ENCODE data around the gene DNAH14.

DNAH14 gene

DNA sequence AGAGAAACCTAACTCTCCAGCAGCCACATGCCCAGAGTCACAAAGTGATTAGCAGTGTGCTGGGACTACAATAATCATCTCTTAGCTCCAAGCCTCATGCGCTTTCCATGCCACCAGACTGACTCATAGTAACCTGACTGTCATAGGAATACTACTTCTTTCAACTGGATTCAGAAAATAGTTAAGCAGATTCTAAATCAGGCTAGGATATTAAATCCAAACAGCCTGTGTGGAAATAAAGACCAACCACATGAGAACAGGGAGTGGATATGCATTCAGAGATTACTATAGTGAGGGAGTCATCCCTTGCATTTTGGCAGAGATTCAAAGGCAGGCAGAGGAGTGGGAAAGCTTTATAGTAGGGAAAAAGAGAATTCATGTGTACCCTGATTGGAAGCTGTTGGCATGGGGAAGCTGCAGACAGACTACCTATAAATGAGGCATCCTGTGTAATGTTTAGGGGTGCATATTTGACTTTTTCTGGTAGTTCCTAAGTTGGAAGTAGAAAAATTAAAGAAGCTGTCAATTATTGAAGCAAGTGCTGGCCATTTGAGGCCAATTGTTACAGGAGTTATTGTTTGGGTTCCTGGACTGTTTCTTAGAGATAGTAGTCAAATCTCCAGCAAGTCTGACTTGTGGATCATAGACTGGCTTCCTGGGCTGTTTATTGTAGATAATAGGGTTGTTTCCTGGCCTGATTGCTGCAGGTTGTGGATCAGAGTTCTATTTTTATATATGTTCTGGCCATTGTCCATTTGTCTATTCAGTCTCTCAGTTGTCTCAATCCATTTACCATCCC is 31.7 kb upstream of the DNAH14 start:
- Histone ChIP-seq H3K4me1 (ENCODE audit: control insufficient read depth, low read depth, low read length) (no peaks in the 10 kb centered on the region), H2BK15ac (replicated peaks; ENCODE audit: low read depth) (no peak overlapping the region), H2BK120ac (ENCODE audit: low read depth, low read length) (no peak overlapping the region), H3K4ac (ENCODE audit: low read depth, low read length) (no peak overlapping the region), H2AK5ac (ENCODE audit: low read length) (no peak overlapping the region), H3K4me3 (ENCODE audit: low read length) (no peak overlapping the region), H3K56ac (ENCODE audit: low read length) (no peak overlapping the region), H3K18ac (ENCODE audit: low read length) (no peak overlapping the region), H3K27ac (ENCODE audit: low read depth, low read length) (no peak overlapping the region), H3K79me1 (ENCODE audit: low read length) (no peaks in the 10 kb centered on the region), H3K9ac (ENCODE audit: low read length) (no peak overlapping the region), H3K4me2 (ENCODE audit: low read length) (no peak overlapping the region), H3K79me2 (ENCODE audit: control insufficient read depth, insufficient read depth, low read length) (no peaks in the 10 kb centered on the region), H3K27me3 (ENCODE audit: insufficient read depth, low read length, poor library complexity) (no peaks in the 10 kb centered on the region), H3K23ac (ENCODE audit: low read length) (no peak overlapping the region), H3K36me3 (ENCODE audit: control insufficient read depth, insufficient read depth, low read length) (no peaks in the 10 kb centered on the region), H2BK5ac (ENCODE audit: low read length) (no peak overlapping the region), H4K5ac (ENCODE audit: low read length) (no peak overlapping the region), H4K8ac (ENCODE audit: low read depth, low read length) (no peak overlapping the region)
- no peak for DNase-seq
- WGBS (ENCODE audit: extremely low coverage, insufficient coverage, low lambda C conversion rate): no CpG with 5 or more reads among the region's 1 CpG

DNA sequence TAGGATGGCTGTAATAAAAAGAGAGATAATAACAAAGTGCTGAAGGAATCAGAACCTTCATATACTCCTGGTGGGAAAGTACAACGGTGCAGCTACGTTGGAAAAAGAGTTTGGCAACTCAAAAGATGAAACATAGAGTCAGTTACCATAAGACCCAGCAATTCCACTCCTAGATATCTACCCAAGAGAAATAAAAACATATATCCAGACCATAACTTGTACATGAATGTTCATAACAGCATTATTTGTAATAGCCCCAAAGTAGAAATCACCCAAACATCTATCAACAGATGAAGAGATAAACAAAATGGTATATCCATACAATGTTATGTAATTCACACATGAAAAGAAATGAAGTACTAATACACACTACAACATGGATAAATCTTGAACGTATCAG is 30.5 kb upstream of the DNAH14 start:
- Histone ChIP-seq H3K18ac (ENCODE audit: low read length) (no peak overlapping the region), H3K9ac (ENCODE audit: low read length) (no peak overlapping the region), H2BK5ac (ENCODE audit: low read length) (no peak overlapping the region), H3K79me1 (ENCODE audit: low read length) (no peaks in the 10 kb centered on the region), H3K56ac (ENCODE audit: low read length) (no peak overlapping the region), H2BK120ac (ENCODE audit: low read depth, low read length) (no peak overlapping the region), H3K23ac (ENCODE audit: low read length) (no peak overlapping the region), H3K27me3 (ENCODE audit: insufficient read depth, low read length, poor library complexity) (no peaks in the 10 kb centered on the region), H3K27ac (ENCODE audit: low read depth, low read length) (no peak overlapping the region), H3K4me1 (ENCODE audit: control insufficient read depth, low read depth, low read length) (no peaks in the 10 kb centered on the region), H4K8ac (ENCODE audit: low read depth, low read length) (no peak overlapping the region), H2BK15ac (replicated peaks; ENCODE audit: low read depth) (no peak overlapping the region), H3K36me3 (ENCODE audit: control insufficient read depth, insufficient read depth, low read length) (no peaks in the 10 kb centered on the region), H3K79me2 (ENCODE audit: control insufficient read depth, insufficient read depth, low read length) (no peaks in the 10 kb centered on the region), H4K5ac (ENCODE audit: low read length) (no peak overlapping the region), H3K4me3 (ENCODE audit: low read length) (no peak overlapping the region), H3K4ac (ENCODE audit: low read depth, low read length) (no peak overlapping the region), H3K4me2 (ENCODE audit: low read length) (no peak overlapping the region), H2AK5ac (ENCODE audit: low read length) (no peak overlapping the region)
- DNase-seq: no peak
- no CpG with 5 or more reads among the region's 3 CpGs for WGBS (ENCODE audit: extremely low coverage, insufficient coverage, low lambda C conversion rate)

DNA sequence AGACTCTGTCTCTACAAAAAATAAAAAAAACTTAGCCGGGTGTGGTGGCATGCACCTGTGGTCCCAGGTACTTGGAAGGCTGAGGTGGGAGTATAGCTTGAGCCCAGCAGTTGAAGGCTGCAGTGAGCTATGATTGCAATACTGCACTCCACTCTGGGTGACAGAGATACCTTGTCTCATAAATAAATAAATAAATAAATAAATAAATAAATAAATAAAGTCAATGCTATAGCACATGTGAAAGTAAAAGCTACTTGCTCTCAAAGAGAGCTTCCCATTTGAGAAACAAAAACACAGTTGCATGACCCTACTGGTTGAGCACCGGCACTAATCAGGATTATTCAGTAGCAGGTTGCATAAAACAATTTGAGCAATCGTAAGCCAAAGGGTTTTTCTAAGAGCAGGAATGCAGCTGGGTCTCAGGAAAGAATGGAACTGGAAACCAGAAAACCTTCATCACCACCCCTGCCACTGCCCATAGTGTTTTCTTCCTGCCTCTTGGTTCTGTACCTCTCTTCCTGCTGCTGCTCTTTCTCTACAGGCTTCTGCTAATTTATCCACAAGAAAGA is 29.3 kb upstream of the DNAH14 start:
- H3K27ac ChIP-seq (ENCODE audit: low read depth, low read length): no peak overlapping the region
- H3K4me3 ChIP-seq (ENCODE audit: low read length): no peak overlapping the region
- no CpG with 5 or more reads among the region's 3 CpGs for WGBS (ENCODE audit: extremely low coverage, insufficient coverage, low lambda C conversion rate)
- DNase-seq: no peak
- H3K9ac ChIP-seq (ENCODE audit: low read length): no peak overlapping the region
- no peak overlapping the region for H3K18ac ChIP-seq (ENCODE audit: low read length)
- H2BK5ac ChIP-seq (ENCODE audit: low read length): no peak overlapping the region
- no peaks in the 10 kb centered on the region for H3K36me3 ChIP-seq (ENCODE audit: control insufficient read depth, insufficient read depth, low read length)
- H3K56ac ChIP-seq (ENCODE audit: low read length): no peak overlapping the region
- H4K8ac ChIP-seq (ENCODE audit: low read depth, low read length): no peak overlapping the region
- H4K5ac ChIP-seq (ENCODE audit: low read length): no peak overlapping the region
- H3K27me3 ChIP-seq (ENCODE audit: insufficient read depth, low read length, poor library complexity): no peaks in the 10 kb centered on the region
- H2BK15ac ChIP-seq (replicated peaks; ENCODE audit: low read depth): no peak overlapping the region
- H3K4ac ChIP-seq (ENCODE audit: low read depth, low read length): no peak overlapping the region
- no peaks in the 10 kb centered on the region for H3K79me2 ChIP-seq (ENCODE audit: control insufficient read depth, insufficient read depth, low read length)
- no peak overlapping the region for H2AK5ac ChIP-seq (ENCODE audit: low read length)
- no peak overlapping the region for H3K23ac ChIP-seq (ENCODE audit: low read length)
- no peaks in the 10 kb centered on the region for H3K4me1 ChIP-seq (ENCODE audit: control insufficient read depth, low read depth, low read length)
- no peaks in the 10 kb centered on the region for H3K79me1 ChIP-seq (ENCODE audit: low read length)
- H3K4me2 ChIP-seq (ENCODE audit: low read length): no peak overlapping the region
- no peak overlapping the region for H2BK120ac ChIP-seq (ENCODE audit: low read depth, low read length)

DNA sequence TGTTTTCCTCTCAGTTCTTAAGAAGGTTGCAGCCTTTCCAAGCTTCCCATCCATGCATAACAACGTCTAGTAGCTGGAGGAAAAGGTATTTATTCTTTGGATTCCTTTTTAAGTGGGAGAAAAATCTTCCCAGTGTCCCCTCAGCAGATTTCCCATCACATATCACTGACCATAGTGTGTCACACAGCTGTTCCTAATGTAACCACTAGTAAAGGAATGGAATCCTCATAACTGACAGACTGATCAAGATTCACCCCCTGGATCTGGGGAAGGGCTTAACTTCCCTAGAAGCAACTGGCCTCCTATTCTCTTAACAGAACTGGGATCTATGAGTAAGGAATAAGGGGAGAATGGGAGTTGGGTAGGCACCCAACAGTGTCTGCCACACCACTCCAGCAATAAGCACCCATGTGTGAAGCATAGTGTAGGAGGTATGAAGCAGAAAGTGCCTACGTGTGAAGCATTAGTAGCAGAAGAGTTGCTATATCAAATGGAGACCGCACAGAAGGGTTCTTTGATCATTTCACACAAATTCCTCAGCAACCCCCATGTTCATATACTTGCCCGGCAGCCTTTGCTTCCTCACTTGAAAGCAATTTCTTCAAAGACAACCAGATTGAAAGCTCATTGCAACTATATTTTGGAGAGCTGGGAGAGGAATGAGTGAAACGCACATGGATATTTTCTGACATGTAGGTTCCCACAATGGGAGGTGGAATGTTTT is 28.2 kb upstream of the DNAH14 start:
- Histone ChIP-seq H3K56ac (ENCODE audit: low read length) (no peak overlapping the region), H3K79me1 (ENCODE audit: low read length) (no peaks in the 10 kb centered on the region), H3K79me2 (ENCODE audit: control insufficient read depth, insufficient read depth, low read length) (no peaks in the 10 kb centered on the region), H3K4me1 (ENCODE audit: control insufficient read depth, low read depth, low read length) (no peaks in the 10 kb centered on the region), H4K8ac (ENCODE audit: low read depth, low read length) (no peak overlapping the region), H3K4ac (ENCODE audit: low read depth, low read length) (no peak overlapping the region), H3K18ac (ENCODE audit: low read length) (no peak overlapping the region), H3K4me2 (ENCODE audit: low read length) (no peak overlapping the region), H2BK15ac (replicated peaks; ENCODE audit: low read depth) (no peak overlapping the region), H2AK5ac (ENCODE audit: low read length) (no peak overlapping the region), H2BK120ac (ENCODE audit: low read depth, low read length) (no peak overlapping the region), H3K23ac (ENCODE audit: low read length) (no peak overlapping the region), H3K4me3 (ENCODE audit: low read length) (no peak overlapping the region), H2BK5ac (ENCODE audit: low read length) (no peak overlapping the region), H3K9ac (ENCODE audit: low read length) (no peak overlapping the region), H3K27me3 (ENCODE audit: insufficient read depth, low read length, poor library complexity) (no peaks in the 10 kb centered on the region), H3K36me3 (ENCODE audit: control insufficient read depth, insufficient read depth, low read length) (no peaks in the 10 kb centered on the region), H3K27ac (ENCODE audit: low read depth, low read length) (no peak overlapping the region), H4K5ac (ENCODE audit: low read length) (no peak overlapping the region)
- WGBS (ENCODE audit: extremely low coverage, insufficient coverage, low lambda C conversion rate): no CpG with 5 or more reads among the region's 5 CpGs
- DNase-seq: no peak

DNA sequence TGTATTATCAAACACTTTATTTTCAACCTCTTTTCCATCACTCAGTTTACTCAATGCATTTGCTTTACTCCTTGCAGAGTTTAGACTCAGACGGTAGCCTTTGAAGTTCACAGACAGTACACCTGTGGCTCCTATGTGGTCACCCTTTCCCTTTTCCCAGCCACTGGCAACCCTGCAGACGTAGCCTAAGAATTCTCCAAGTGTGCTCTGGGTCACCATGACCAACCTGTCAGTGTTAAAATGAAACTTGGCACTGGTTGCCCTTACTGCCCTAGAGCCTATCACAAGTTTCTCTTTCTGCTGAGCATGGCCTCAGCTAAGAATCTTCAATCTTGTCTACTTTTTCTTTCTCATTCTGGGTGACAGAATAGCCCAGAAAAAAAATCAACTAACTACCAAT is 25.5 kb upstream of the DNAH14 start:
- no CpG with 5 or more reads among the region's 2 CpGs for WGBS (ENCODE audit: extremely low coverage, insufficient coverage, low lambda C conversion rate)
- Histone ChIP-seq H3K27ac (ENCODE audit: low read depth, low read length) (no peak overlapping the region), H3K4me2 (ENCODE audit: low read length) (no peak overlapping the region), H4K5ac (ENCODE audit: low read length) (no peak overlapping the region), H3K56ac (ENCODE audit: low read length) (no peak overlapping the region), H3K4me1 (ENCODE audit: control insufficient read depth, low read depth, low read length) (no peaks in the 10 kb centered on the region), H3K4ac (ENCODE audit: low read depth, low read length) (no peak overlapping the region), H3K9ac (ENCODE audit: low read length) (no peak overlapping the region), H2BK15ac (replicated peaks; ENCODE audit: low read depth) (no peak overlapping the region), H3K23ac (ENCODE audit: low read length) (no peak overlapping the region), H2BK120ac (ENCODE audit: low read depth, low read length) (no peak overlapping the region), H3K4me3 (ENCODE audit: low read length) (no peak overlapping the region), H4K8ac (ENCODE audit: low read depth, low read length) (no peak overlapping the region), H2AK5ac (ENCODE audit: low read length) (no peak overlapping the region), H3K79me1 (ENCODE audit: low read length) (no peaks in the 10 kb centered on the region), H3K79me2 (ENCODE audit: control insufficient read depth, insufficient read depth, low read length) (no peaks in the 10 kb centered on the region), H2BK5ac (ENCODE audit: low read length) (no peak overlapping the region), H3K27me3 (ENCODE audit: insufficient read depth, low read length, poor library complexity) (no peaks in the 10 kb centered on the region), H3K18ac (ENCODE audit: low read length) (no peak overlapping the region), H3K36me3 (ENCODE audit: control insufficient read depth, insufficient read depth, low read length) (no peaks in the 10 kb centered on the region)
- no peak for DNase-seq

All from mesendoderm (in vitro differentiated cells).